Adipocyte (in vitro differentiated cells): Measurements from ENCODE around the gene LOXHD1.
A peak's percentile ranks its signal among the peaks of the same experiment; 100 is the strongest.

Source experiments
- DNase-seq: peaks from one replicate; pipeline ENCODE4 v3.0.0-alpha.2; 2015; ENCODE audit warnings: low read depth
- H3K27me3 ChIP-seq: replicated peaks from 2 replicates; pipeline ENCODE4 v1.7.0; 2013; ENCODE audit warnings: mild to moderate bottlenecking, low read length, moderate library complexity; ENCODE audit not compliant: control insufficient read depth, insufficient read depth
- H3K36me3 ChIP-seq: 2 replicates; pipeline ENCODE4 v1.7.0; 2013; ENCODE audit warnings: low read length, mild to moderate bottlenecking, moderate library complexity; ENCODE audit not compliant: control insufficient read depth, insufficient read depth, severe bottlenecking
- H3K4me1 ChIP-seq: 2 replicates; pipeline ENCODE4 v1.7.0; 2013; ENCODE audit warnings: mild to moderate bottlenecking, low read length, moderate library complexity; ENCODE audit not compliant: control insufficient read depth, insufficient read depth
- H3K4me3 ChIP-seq: 2 replicates; pipeline ENCODE4 v1.7.0; 2013; ENCODE audit warnings: mild to moderate bottlenecking, low read length, moderate library complexity
- H3K9ac ChIP-seq: 2 replicates; pipeline ENCODE4 v1.7.0; 2013; ENCODE audit warnings: mild to moderate bottlenecking, low read length, moderate library complexity
- H3K9me3 ChIP-seq: 2 replicates; pipeline ENCODE4 v1.7.0; 2013; ENCODE audit warnings: mild to moderate bottlenecking, low read length, moderate library complexity; ENCODE audit not compliant: control insufficient read depth

Gene LOXHD1

GRCh38 chr18:46683252-46683651 is 26.2 kb upstream of the LOXHD1 start:
- DNase-seq = no peak
- Histone ChIP-seq H3K27me3 (peaks cover 19% of the 10 kb centered on the region), H3K4me1 (no peaks in the 10 kb centered on the region), H3K9me3 (no peaks in the 10 kb centered on the region), H3K9ac (no peak overlapping the region), H3K4me3 (no peak overlapping the region), H3K36me3 (no peaks in the 10 kb centered on the region)

GRCh38 chr18:46680784-46681695 is 24.0 kb upstream of the LOXHD1 start:
- no peaks in the 10 kb centered on the region for H3K36me3 ChIP-seq
- H3K27me3 ChIP-seq = peaks cover 19% of the 10 kb centered on the region
- H3K4me1 ChIP-seq = no peaks in the 10 kb centered on the region
- DNase-seq = no peak
- H3K9ac ChIP-seq = no peak overlapping the region
- H3K4me3 ChIP-seq = no peak overlapping the region
- no peaks in the 10 kb centered on the region for H3K9me3 ChIP-seq

GRCh38 chr18:46679846-46680598 is 23.0 kb upstream of the LOXHD1 start:
- no peak for DNase-seq
- H3K9me3 ChIP-seq = no peaks in the 10 kb centered on the region
- no peak overlapping the region for H3K4me3 ChIP-seq
- H3K27me3 ChIP-seq = peaks cover 19% of the 10 kb centered on the region
- no peaks in the 10 kb centered on the region for H3K36me3 ChIP-seq
- no peaks in the 10 kb centered on the region for H3K4me1 ChIP-seq
- no peak overlapping the region for H3K9ac ChIP-seq

GRCh38 chr18:46678785-46679399 is 21.9 kb upstream of the LOXHD1 start:
- DNase-seq = no peak
- Histone ChIP-seq H3K27me3 (peaks cover 28% of the 10 kb centered on the region), H3K4me3 (no peak overlapping the region), H3K36me3 (no peaks in the 10 kb centered on the region), H3K4me1 (no peaks in the 10 kb centered on the region), H3K9me3 (no peaks in the 10 kb centered on the region), H3K9ac (no peak overlapping the region)

- no peaks in the 10 kb centered on the region for H3K9me3 ChIP-seq
- no peaks in the 10 kb centered on the region for H3K36me3 ChIP-seq
- DNase-seq = no peak
- H3K4me3 ChIP-seq = no peak overlapping the region
- H3K4me1 ChIP-seq = no peaks in the 10 kb centered on the region
- H3K27me3 ChIP-seq = peaks cover 34% of the 10 kb centered on the region
- H3K9ac ChIP-seq = no peak overlapping the region
Measured at GRCh38 chr18:46678041-46678440, 21.0 kb upstream of the LOXHD1 start.

- Histone ChIP-seq H3K4me3 (no peak overlapping the region), H3K36me3 (no peaks in the 10 kb centered on the region), H3K4me1 (no peaks in the 10 kb centered on the region), H3K27me3 (peaks cover 34% of the 10 kb centered on the region), H3K9me3 (no peaks in the 10 kb centered on the region), H3K9ac (no peak overlapping the region)
- no peak for DNase-seq
Measured at GRCh38 chr18:46677611-46678010, 20.6 kb upstream of the LOXHD1 start.

GRCh38 chr18:46676182-46676835 is 19.3 kb upstream of the LOXHD1 start:
- H3K36me3 ChIP-seq = no peaks in the 10 kb centered on the region
- no peak overlapping the region for H3K4me3 ChIP-seq
- peaks cover 31% of the 10 kb centered on the region for H3K27me3 ChIP-seq
- DNase-seq = peak; percentile 13
- no peak overlapping the region for H3K9ac ChIP-seq
- no peaks in the 10 kb centered on the region for H3K4me1 ChIP-seq
- H3K9me3 ChIP-seq = no peaks in the 10 kb centered on the region

- peaks cover 40% of the 10 kb centered on the region for H3K27me3 ChIP-seq
- no peak for DNase-seq
- no peak overlapping the region for H3K4me3 ChIP-seq
- H3K9me3 ChIP-seq = no peaks in the 10 kb centered on the region
- H3K9ac ChIP-seq = no peak overlapping the region
- H3K36me3 ChIP-seq = no peaks in the 10 kb centered on the region
- no peaks in the 10 kb centered on the region for H3K4me1 ChIP-seq
Measured at GRCh38 chr18:46675112-46675511, 18.1 kb upstream of the LOXHD1 start.

- Histone ChIP-seq H3K36me3 (no peaks in the 10 kb centered on the region), H3K9ac (no peak overlapping the region), H3K9me3 (no peaks in the 10 kb centered on the region), H3K4me1 (no peaks in the 10 kb centered on the region), H3K27me3 (peaks cover 40% of the 10 kb centered on the region), H3K4me3 (no peak overlapping the region)
- DNase-seq = peak; percentile 57
Measured at GRCh38 chr18:46672062-46672970, 15.3 kb upstream of the LOXHD1 start.

- no peak overlapping the region for H3K4me3 ChIP-seq
- H3K9me3 ChIP-seq = no peaks in the 10 kb centered on the region
- H3K4me1 ChIP-seq = no peaks in the 10 kb centered on the region
- DNase-seq = no peak
- no peak overlapping the region for H3K9ac ChIP-seq
- peaks cover 43% of the 10 kb centered on the region for H3K27me3 ChIP-seq
- no peaks in the 10 kb centered on the region for H3K36me3 ChIP-seq
Measured at GRCh38 chr18:46668694-46669093, 11.7 kb upstream of the LOXHD1 start.
